Measurements from ENCODE around the gene MLIP.

DNA sequence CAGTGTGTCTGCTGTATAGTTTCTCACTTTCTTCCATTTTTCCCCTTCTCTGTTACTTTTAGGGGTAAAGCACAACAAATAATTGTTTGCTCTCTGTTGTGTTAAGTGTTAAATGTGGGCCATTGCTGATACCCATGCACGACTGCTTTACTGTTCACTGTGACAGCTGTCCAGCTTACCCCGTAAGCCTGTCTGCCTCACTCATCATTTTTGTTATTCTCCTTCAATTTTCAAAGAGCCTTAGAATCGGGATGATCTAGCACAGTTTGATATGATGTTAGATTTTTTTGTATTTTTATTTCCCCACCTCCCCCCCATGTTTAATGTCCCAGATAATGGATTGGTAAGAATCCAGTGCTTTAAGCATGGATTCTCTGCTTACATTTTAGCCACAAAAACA is 41.2 kb upstream of the MLIP start:
- no peak for TF ChIP-seq CTCF (IDR thresholded peaks at IDR 0.05)
- no peak for TF ChIP-seq POLR2A (IDR thresholded peaks at IDR 0.05)
